K562 (cell line): ENCODE measurements around the gene CCDC137. TPM values are rescaled to one million over a fixed set of nuclear protein-coding genes. Genes with fewer than 3 reads are reported as not detected.

ENCODE experiments used
- ATAC-seq: fragments of 200-7000 bp; cut with Tn5 transposase; 3 replicates; pipeline ENCODE4 v1.9.1; 2020; ENCODE audit warnings: moderate library complexity
- BruUV-seq: library from RNA; stranded (reverse); fragments of 400-500 nt; replicated peaks from 2 replicates; lab custom pipeline; 2021; lab: Mats Ljungman, UMichigan
- CTCF ChIA-PET: fragments of 300-600 bp; formaldehyde crosslinking; extraction: SDS; loops from one replicate; lab custom pipeline; 2021; ENCODE audit warnings: low intra/inter-chr PET ratio; lab: Yijun Ruan, JAX
- POLR2A ChIA-PET: fragments of 300-600, 350-650 bp; sonication (Branson Sonifier 250); formaldehyde crosslinking; extraction: SDS; loops from one replicate; lab custom pipeline; 2021; ENCODE audit warnings: antibody characterized with exemption, inconsistent platforms; lab: Yijun Ruan, JAX
- DNase-seq, 4 experiments: peaks; one replicate each; pipeline versions ENCODE4 v3.0.0 to v3.0.0-alpha.2; 2011 to 2018; ENCODE audit warnings: low spot score in 3 of 4, mixed read lengths in 3 of 4; ENCODE audit errors: extremely low read depth in 1 of 4
- FAIRE-seq: peaks from 2 replicates; lab custom pipeline; 2011; peaks lifted over from hg19 to GRCh38; lab: Jason Lieb, UNC
- H2AFZ ChIP-seq: 2 replicates; pipeline ENCODE4 v1.6.0; 2011; ENCODE audit warnings: low read depth, low read length, control low read depth, inconsistent platforms
- H3K27ac ChIP-seq: fragments of 200-600 bp; 3 replicates; pipeline ENCODE4 v1.8.0; 2011; ENCODE audit warnings: low read depth, mild to moderate bottlenecking, control low read depth, inconsistent platforms, low read length, moderate library complexity, mixed read lengths; ENCODE audit errors: extremely low read depth
- H3K27me3 ChIP-seq, 2 experiments: fragments of 300-600 bp in 1 of 2; 2 replicates in 1 of 2; 3 replicates in 1 of 2; pipeline versions ENCODE4 v1.6.0 to v1.8.0; 2011; ENCODE audit warnings: inconsistent platforms in 2 of 2, low read length in 2 of 2, mild to moderate bottlenecking in 1 of 2, mixed read lengths in 1 of 2, moderate library complexity in 1 of 2; ENCODE audit not compliant: control insufficient read depth in 2 of 2, insufficient read depth in 2 of 2
- H3K36me3 ChIP-seq: fragments of 300-600 bp; 3 replicates; pipeline ENCODE4 v1.8.0; 2011; ENCODE audit warnings: mild to moderate bottlenecking, low read length, inconsistent platforms; ENCODE audit not compliant: control insufficient read depth, insufficient read depth
- H3K4me1 ChIP-seq, 2 experiments: fragments of 200-600 bp in 1 of 2; replicated peaks in 1 of 2; 2 replicates in 1 of 2; 3 replicates in 1 of 2; pipeline versions ENCODE4 v1.5.1 to v1.8.0; 2011; ENCODE audit warnings: inconsistent platforms in 2 of 2, low read length in 2 of 2, mild to moderate bottlenecking in 1 of 2, mixed read lengths in 1 of 2, moderate library complexity in 1 of 2; ENCODE audit not compliant: control insufficient read depth in 2 of 2, insufficient read depth in 2 of 2
- H3K4me2 ChIP-seq: 2 replicates; pipeline ENCODE4 v1.6.1; 2011; ENCODE audit warnings: low read length, control low read depth, inconsistent platforms, mixed read lengths; ENCODE audit not compliant: insufficient read depth
- H3K4me3 ChIP-seq: fragments of 200-600 bp; sonication (generic), shearing (Covaris generic); 2 replicates; pipeline ENCODE4 v1.5.1; 2016; ENCODE audit warnings: control low read depth, inconsistent platforms
- H3K79me2 ChIP-seq: fragments of 200-600 bp; 3 replicates; pipeline ENCODE4 v1.8.0; 2011; ENCODE audit warnings: low read length, inconsistent platforms; ENCODE audit not compliant: control insufficient read depth, insufficient read depth
- H3K9ac ChIP-seq, 2 experiments: 2 replicates each; pipeline versions ENCODE4 v1.6.0 to v1.6.1; 2011; ENCODE audit warnings: low read depth in 2 of 2, low read length in 2 of 2, control low read depth in 1 of 2, inconsistent platforms in 1 of 2, mild to moderate bottlenecking in 1 of 2, mixed read lengths in 1 of 2; ENCODE audit not compliant: insufficient read depth in 1 of 2
- H3K9me1 ChIP-seq: one replicate; pipeline ENCODE4 v1.6.0; 2011; ENCODE audit warnings: inconsistent platforms, mild to moderate bottlenecking, low read length, moderate library complexity; ENCODE audit not compliant: control insufficient read depth, insufficient read depth
- H3K9me3 ChIP-seq: replicated peaks from 2 replicates; pipeline ENCODE4 v1.5.1; 2011; ENCODE audit warnings: low read depth, low read length, inconsistent platforms; ENCODE audit not compliant: control insufficient read depth, insufficient read depth
- H4K20me1 ChIP-seq: replicated peaks from 2 replicates; pipeline ENCODE4 v1.6.1; 2011; ENCODE audit warnings: low read length, inconsistent platforms, mixed read lengths; ENCODE audit not compliant: control insufficient read depth, insufficient read depth
- ARNT ChIP-seq, 2 experiments: fragments of 450-650 bp; IDR thresholded peaks; 2 replicates each; pipeline ENCODE4 v1.6.1; 2016; ENCODE audit warnings: mild to moderate bottlenecking in 1 of 2
- DMBX1 ChIP-seq: fragments of 250-450 bp; sonication (Bioruptor Pico); IDR thresholded peaks from 2 replicates; pipeline ENCODE4 v1.8.0; 2022; ENCODE audit warnings: inconsistent platforms, mild to moderate bottlenecking, moderate library complexity, borderline replicate concordance
- E2F5 ChIP-seq: sonication (generic); formaldehyde crosslinking; IDR thresholded peaks from 2 replicates; pipeline ENCODE4 v1.8.0; 2022; ENCODE audit warnings: mild to moderate bottlenecking, missing genetic modification reagents
- FOS ChIP-seq: IDR thresholded peaks from 3 replicates; pipeline ENCODE4 v1.6.1; 2011; ENCODE audit not compliant: insufficient read length; ENCODE audit errors: extremely low read depth
- FOXK1 ChIP-seq: sonication (generic); formaldehyde crosslinking; IDR thresholded peaks from 2 replicates; pipeline ENCODE4 v1.8.0; 2022; ENCODE audit warnings: missing genetic modification reagents, mild to moderate bottlenecking, borderline replicate concordance
- FOXK2 ChIP-seq, 2 experiments: fragments of 450-650 bp; IDR thresholded peaks in 1 of 2; conservative IDR thresholded peaks in 1 of 2; 2 replicates each; pipeline ENCODE4 v1.6.1; 2016; ENCODE audit warnings: low read depth in 2 of 2, mild to moderate bottlenecking in 1 of 2
- MBD2 ChIP-seq: sonication (generic); IDR thresholded peaks from 2 replicates; pipeline ENCODE4 v1.6.1; 2016; ENCODE audit warnings: low read depth, borderline replicate concordance
- MED1 ChIP-seq: sonication (generic); formaldehyde crosslinking; IDR thresholded peaks from 2 replicates; pipeline ENCODE4 v1.8.1; 2023; ENCODE audit warnings: missing genetic modification reagents, borderline replicate concordance
- MTA1 ChIP-seq: fragments of 450-650 bp; IDR thresholded peaks from 2 replicates; pipeline ENCODE4 v1.6.1; 2017; ENCODE audit warnings: borderline replicate concordance
- NR2C1 ChIP-seq, 2 experiments: fragments of 450-650 bp; IDR thresholded peaks; 2 replicates each; pipeline ENCODE4 v1.6.1; 2017; ENCODE audit warnings: mild to moderate bottlenecking in 2 of 2, antibody characterized with exemption in 1 of 2, inconsistent platforms in 1 of 2, missing compliant biosample characterization in 1 of 2, missing genetic modification characterization in 1 of 2
- NR4A1 ChIP-seq, 2 experiments: fragments of 250-450 bp in 1 of 2; fragments of 450-650 bp in 1 of 2; sonication (Bioruptor Pico) in 1 of 2; IDR thresholded peaks; 2 replicates each; pipeline versions ENCODE4 v1.4.0 to v1.6.1; 2016 to 2020; ENCODE audit warnings: mild to moderate bottlenecking in 2 of 2, missing compliant biosample characterization in 1 of 2, missing genetic modification characterization in 1 of 2, moderate library complexity in 1 of 2
- PHTF2 ChIP-seq: fragments of 250-450 bp; sonication (Bioruptor Pico); IDR thresholded peaks from 2 replicates; pipeline ENCODE4 v1.5.0; 2021; ENCODE audit warnings: mild to moderate bottlenecking
- RBFOX2 ChIP-seq: fragments of 200-400 bp; formaldehyde crosslinking; IDR thresholded peaks from 2 replicates; pipeline ENCODE4 v1.6.1; 2017; ENCODE audit warnings: low read depth, mild to moderate bottlenecking, low read length, moderate library complexity
- SMC3 ChIP-seq: conservative IDR thresholded peaks from 2 replicates; pipeline ENCODE4 v1.6.1; 2011; ENCODE audit warnings: low read depth, low read length, improper control_type of control experiment; ENCODE audit not compliant: insufficient read depth
- TEAD1 ChIP-seq, 2 experiments: fragments of 450-650 bp in 1 of 2; sonication (generic) in 1 of 2; formaldehyde crosslinking; IDR thresholded peaks; 2 replicates each; pipeline versions ENCODE4 v1.4.0 to v1.8.0; 2020 to 2022; ENCODE audit warnings: mild to moderate bottlenecking in 2 of 2, missing genetic modification reagents in 1 of 2
- TFE3 ChIP-seq: fragments of 450-650 bp; formaldehyde crosslinking; IDR thresholded peaks from 2 replicates; pipeline ENCODE4 v1.4.0; 2020; ENCODE audit warnings: mild to moderate bottlenecking, mixed read lengths
- TRIM24 ChIP-seq, 2 experiments: fragments of 450-650 bp; IDR thresholded peaks; 2 replicates each; pipeline ENCODE4 v1.6.1; 2016
- WGBS: fragments of 100-300 bp; shearing (Covaris generic); methylation state at CpG from one replicate; pipeline ENCODE4 v1.1.6; 2016; ENCODE audit warnings: low coverage, mixed read lengths; ENCODE audit not compliant: insufficient coverage; ENCODE audit errors: missing lambda C conversion rate; 5-methylcytosine and 5-hydroxymethylcytosine counted together
- in situ Hi-C: fragments of 300-500 bp; cut with MboI; formaldehyde crosslinking; loops from 4 replicates; pipeline ENCODE4 v1.15.0; 2018; ENCODE audit warnings: inconsistent platforms, mixed read lengths
- intact Hi-C: fragments of 100-400 bp; cut with micrococcal nuclease; formaldehyde crosslinking; loops from 2 replicates; pipeline ENCODE4 v1.14.2; 2022
- polyA plus RNA-seq, 8 experiments: library from polyadenylated mRNA; depleted of rRNA in 4 of 8; stranded (reverse) in 5 of 8; unstranded in 3 of 8; fragments of >200 nt; fragmentation: Nextera tagmentation in 2 of 8; fragmentation: Illumina TruSeq in 1 of 8; extraction: Ambion mirVana in 2 of 8; extraction: Trizol in 1 of 8; gene quantifications; 2 replicates each; pipeline versions ENCODE4 v1.2.1 to v1.2.3, GENCODE V29; 2011 to 2014; ENCODE audit warnings: inconsistent platforms in 1 of 8, missing spikeins in 1 of 8
- total RNA-seq, 7 experiments: library from RNA; depleted of rRNA in 6 of 7; stranded (reverse); fragments of >200 nt in 6 of 7; fragmentation: Illumina TruSeq in 2 of 7; extraction: Trizol in 2 of 7; gene quantifications; 2 replicates each; pipeline versions ENCODE4 v1.2.1 to v1.2.3, GENCODE V29; 2011 to 2021; ENCODE audit warnings: low replicate concordance in 1 of 7

Gene CCDC137
- total and polyA plus RNA-seq, 9 of the 15 experiments (the other 6 are each of a cell fraction or from before 2014, with no cell fraction given), result 2.3 to 68.1 (median 38.3) TPM

- peak; percentile 49; the same call in 1 of the 2 replicates for TF ChIP-seq RBFOX2
Measured at GRCh38 chr17:81664051-81664470, 2.5 kb upstream of the CCDC137 start (continued).

- H3K4me3 ChIP-seq, result peak overlapping the region; percentile 87
- H3K4me1 ChIP-seq, result peaks cover 36 to 75% of the 10 kb centered on the region in 2 experiments
- H3K9me3 ChIP-seq, result no peaks in the 10 kb centered on the region
- peak overlapping the region; percentile 98 for H3K27ac ChIP-seq
- BruUV-seq, result no TSS peak
- CTCF ChIA-PET, result no interaction called here
- no peak for FAIRE-seq
- WGBS, result 52% methylated on average over 30 of the region's 30 CpGs
- H3K79me2 ChIP-seq, result peaks cover 61% of the 10 kb centered on the region
- H2AFZ ChIP-seq, result peak overlapping the region; percentile 53
- H4K20me1 ChIP-seq, result no peaks in the 10 kb centered on the region
- peak overlapping the region; percentile 99 to 100 for H3K9ac ChIP-seq
- peaks cover 45% of the 10 kb centered on the region for H3K36me3 ChIP-seq
- DNase-seq, result peak; percentile 49 to 68 (median 52)
- peak; percentile 51 for ATAC-seq
- H3K4me2 ChIP-seq, result peak overlapping the region; percentile 94
- H3K9me1 ChIP-seq, result no peaks in the 10 kb centered on the region
- in situ Hi-C loops, result no loop called here
- POLR2A ChIA-PET, result interaction anchor here (1.0 to 1.4 kb wide), 2 partner anchors 18 to 37 kb away, joined by 6 read pairs; partner anchors contain the start of genes ARL16 and HGS
- intact Hi-C loops, result loop anchor here (1.0 to 5.0 kb wide), 2 partner anchors 29 to 37 kb away; partner anchors contain the start of gene MRPL12
- no peaks in the 10 kb centered on the region for H3K27me3 ChIP-seq
- TF ChIP-seq MBD2, result no peak
- TF ChIP-seq MTA1, result no peak
- TF ChIP-seq NR2C1 (IDR thresholded peaks at IDR 0.05), result no peak
- peak; percentile 90 for TF ChIP-seq NR2C1 (tag; IDR thresholded peaks at IDR 0.05)
- TF ChIP-seq TRIM24 (IDR thresholded peaks at IDR 0.05), result no peak
- TF ChIP-seq TEAD1 (CRISPR knock-in tag; IDR thresholded peaks at IDR 0.05), result peak in 1 of 2 experiments; percentile 80; a peak in 2 of 4 replicates
- TF ChIP-seq NR4A1 (CRISPR knock-in tag; IDR thresholded peaks at IDR 0.05), result peak; percentile 94; the same call in 1 of the 2 replicates
- TF ChIP-seq NR4A1 (tag; IDR thresholded peaks at IDR 0.05), result peak; percentile 98
- no peak for TF ChIP-seq MED1
- TF ChIP-seq SMC3, result no peak
- no peak for TF ChIP-seq FOXK2 (conservative IDR thresholded peaks at IDR 0.05 in 1 of 2, IDR thresholded peaks at IDR 0.05 in 1 of 2; ENCODE audit: low read depth in 2 of 2)
- no peak for TF ChIP-seq TFE3 (CRISPR knock-in tag)
- no peak for TF ChIP-seq E2F5 (CRISPR knock-in tag)
- peak in 1 of 2 experiments; percentile 38; a peak in 1 of 4 replicates for TF ChIP-seq ARNT (IDR thresholded peaks at IDR 0.05)
- TF ChIP-seq FOS, result no peak
- TF ChIP-seq DMBX1, result peak; percentile 97
- no peak for TF ChIP-seq PHTF2
- TF ChIP-seq FOXK1 (CRISPR knock-in tag), result no peak
- TF ChIP-seq RBFOX2, result peak; percentile 8; the same call in 1 of the 2 replicates
Measured at GRCh38 chr17:81665205-81666091, 1.1 kb upstream of the CCDC137 start.
